HEK293T (cell line): ENCODE results near the gene JMJD8.

Experiments
- ARNT ChIP-seq: fragments of 450-650 bp; IDR thresholded peaks from 2 replicates; pipeline ENCODE4 v1.6.1; 2017; ENCODE audit warnings: mild to moderate bottlenecking
- CTBP1 ChIP-seq: fragments of 450-650 bp; IDR thresholded peaks from 2 replicates; pipeline ENCODE4 v1.6.1; 2016; ENCODE audit warnings: borderline replicate concordance
- FOXA1 ChIP-seq: fragments of 450-650 bp; IDR thresholded peaks from 2 replicates; pipeline ENCODE4 v1.6.1; 2016; ENCODE audit warnings: mild to moderate bottlenecking
- FOXK2 ChIP-seq: fragments of 450-650 bp; IDR thresholded peaks from 2 replicates; pipeline ENCODE4 v1.6.1; 2016; ENCODE audit warnings: mild to moderate bottlenecking
- FOXM1 ChIP-seq: fragments of 450-650 bp; IDR thresholded peaks from 2 replicates; pipeline ENCODE4 v1.6.1; 2017; ENCODE audit warnings: mild to moderate bottlenecking, borderline replicate concordance
- HDGF ChIP-seq: fragments of 450-650 bp; IDR thresholded peaks from 2 replicates; pipeline ENCODE4 v1.6.1; 2017; ENCODE audit warnings: antibody characterized with exemption, borderline replicate concordance
- LEF1 ChIP-seq: fragments of 450-650 bp; IDR thresholded peaks from 2 replicates; pipeline ENCODE4 v1.6.1; 2017; ENCODE audit warnings: mild to moderate bottlenecking, borderline replicate concordance
- SP1 ChIP-seq: fragments of 450-650 bp; IDR thresholded peaks from 2 replicates; pipeline ENCODE4 v1.6.1; 2017
- SUZ12 ChIP-seq: fragments of 450-650 bp; IDR thresholded peaks from 2 replicates; pipeline ENCODE4 v1.6.1; 2016; ENCODE audit warnings: mild to moderate bottlenecking
- TARDBP ChIP-seq: fragments of 450-650 bp; IDR thresholded peaks from 2 replicates; pipeline ENCODE4 v1.6.1; 2016

DNA sequence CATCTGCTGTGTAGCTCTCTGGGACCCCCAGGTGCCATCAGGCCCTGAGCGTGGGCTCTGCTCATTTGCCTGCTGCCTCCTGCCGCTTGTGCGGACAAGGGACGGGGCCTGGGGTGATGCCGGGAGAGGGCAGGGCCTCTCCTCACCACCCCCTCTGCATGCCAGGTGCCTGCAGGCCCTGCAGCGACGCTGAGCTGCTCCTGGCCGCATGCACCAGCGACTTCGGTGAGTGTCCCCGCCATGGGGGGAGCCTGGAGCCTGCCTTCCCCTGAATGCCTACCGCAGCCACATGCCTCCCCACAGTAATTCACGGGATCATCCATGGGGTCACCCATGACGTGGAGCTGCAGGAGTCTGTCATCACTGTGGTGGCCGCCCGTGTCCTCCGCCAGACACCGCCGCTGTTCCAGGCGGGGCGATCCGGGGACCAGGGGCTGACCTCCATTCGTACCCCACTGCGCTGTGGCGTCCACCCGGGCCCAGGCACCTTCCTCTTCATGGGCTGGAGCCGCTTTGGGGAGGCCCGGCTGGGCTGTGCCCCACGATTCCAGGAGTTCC is 32.7 kb upstream of the JMJD8 start:
- TF ChIP-seq HDGF (no peak), SUZ12 (no peak), FOXM1 (no peak), LEF1 (no peak), FOXK2 (no peak), TARDBP (no peak), ARNT (no peak), CTBP1 (no peak), SP1 (no peak), FOXA1 (no peak)
